22Rv1 (cell line): ENCODE data around the gene CPLX1.

ENCODE experiments used
- ZFX ChIP-seq: fragments of 450-650 bp; IDR thresholded peaks from 2 replicates; pipeline ENCODE4 v1.6.1; 2017; ENCODE audit warnings: antibody characterized with exemption, borderline replicate concordance
- TF ChIP-seq, protein P1 (sequence below): fragments of 450-650 bp; IDR thresholded peaks from 2 replicates; pipeline ENCODE4 v1.5.1; 2017; ENCODE audit warnings: mild to moderate bottlenecking

DNA sequence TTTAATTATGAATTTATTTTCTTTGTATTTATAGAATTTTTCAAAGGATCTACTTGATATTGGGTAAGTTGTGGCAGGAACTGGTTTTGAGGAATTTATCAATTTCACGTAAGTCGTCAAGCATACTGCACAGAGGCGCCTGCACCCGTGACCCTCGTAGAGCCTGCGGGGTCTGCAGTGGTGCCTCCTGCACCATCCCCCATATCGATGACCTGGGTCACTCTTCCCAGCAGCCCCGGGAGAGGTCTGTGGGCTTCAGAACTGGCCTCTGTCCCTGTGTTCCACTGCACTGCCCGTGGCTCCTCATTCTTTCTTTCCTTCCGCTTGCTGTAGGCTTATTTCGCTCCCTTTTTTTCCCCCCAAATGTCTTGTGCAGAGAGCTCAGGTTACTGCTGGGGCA is 31.5 kb upstream of the CPLX1 start:
- TF ChIP-seq, protein P1, sequence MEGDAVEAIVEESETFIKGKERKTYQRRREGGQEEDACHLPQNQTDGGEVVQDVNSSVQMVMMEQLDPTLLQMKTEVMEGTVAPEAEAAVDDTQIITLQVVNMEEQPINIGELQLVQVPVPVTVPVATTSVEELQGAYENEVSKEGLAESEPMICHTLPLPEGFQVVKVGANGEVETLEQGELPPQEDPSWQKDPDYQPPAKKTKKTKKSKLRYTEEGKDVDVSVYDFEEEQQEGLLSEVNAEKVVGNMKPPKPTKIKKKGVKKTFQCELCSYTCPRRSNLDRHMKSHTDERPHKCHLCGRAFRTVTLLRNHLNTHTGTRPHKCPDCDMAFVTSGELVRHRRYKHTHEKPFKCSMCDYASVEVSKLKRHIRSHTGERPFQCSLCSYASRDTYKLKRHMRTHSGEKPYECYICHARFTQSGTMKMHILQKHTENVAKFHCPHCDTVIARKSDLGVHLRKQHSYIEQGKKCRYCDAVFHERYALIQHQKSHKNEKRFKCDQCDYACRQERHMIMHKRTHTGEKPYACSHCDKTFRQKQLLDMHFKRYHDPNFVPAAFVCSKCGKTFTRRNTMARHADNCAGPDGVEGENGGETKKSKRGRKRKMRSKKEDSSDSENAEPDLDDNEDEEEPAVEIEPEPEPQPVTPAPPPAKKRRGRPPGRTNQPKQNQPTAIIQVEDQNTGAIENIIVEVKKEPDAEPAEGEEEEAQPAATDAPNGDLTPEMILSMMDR = no peak
- no peak for TF ChIP-seq ZFX
